Stimulated activated naive CD4-positive, alpha-beta T cell treated with Interleukin-2 at 50 U/mL for 16 hours (primary cell): ENCODE measurements around the gene ETV3.
A peak's percentile ranks its signal among the peaks of the same experiment; 100 is the strongest.
"Not testable (repeated sequence)": the region's sequence is repeated elsewhere in the genome, so short reads cannot be mapped to it uniquely, and the experiment has no call there.

ENCODE experiments used
- DNase-seq: peaks from one replicate; lab custom pipeline; 2025; lab: John Stamatoyannopoulos, UW

Gene ETV3

DNA sequence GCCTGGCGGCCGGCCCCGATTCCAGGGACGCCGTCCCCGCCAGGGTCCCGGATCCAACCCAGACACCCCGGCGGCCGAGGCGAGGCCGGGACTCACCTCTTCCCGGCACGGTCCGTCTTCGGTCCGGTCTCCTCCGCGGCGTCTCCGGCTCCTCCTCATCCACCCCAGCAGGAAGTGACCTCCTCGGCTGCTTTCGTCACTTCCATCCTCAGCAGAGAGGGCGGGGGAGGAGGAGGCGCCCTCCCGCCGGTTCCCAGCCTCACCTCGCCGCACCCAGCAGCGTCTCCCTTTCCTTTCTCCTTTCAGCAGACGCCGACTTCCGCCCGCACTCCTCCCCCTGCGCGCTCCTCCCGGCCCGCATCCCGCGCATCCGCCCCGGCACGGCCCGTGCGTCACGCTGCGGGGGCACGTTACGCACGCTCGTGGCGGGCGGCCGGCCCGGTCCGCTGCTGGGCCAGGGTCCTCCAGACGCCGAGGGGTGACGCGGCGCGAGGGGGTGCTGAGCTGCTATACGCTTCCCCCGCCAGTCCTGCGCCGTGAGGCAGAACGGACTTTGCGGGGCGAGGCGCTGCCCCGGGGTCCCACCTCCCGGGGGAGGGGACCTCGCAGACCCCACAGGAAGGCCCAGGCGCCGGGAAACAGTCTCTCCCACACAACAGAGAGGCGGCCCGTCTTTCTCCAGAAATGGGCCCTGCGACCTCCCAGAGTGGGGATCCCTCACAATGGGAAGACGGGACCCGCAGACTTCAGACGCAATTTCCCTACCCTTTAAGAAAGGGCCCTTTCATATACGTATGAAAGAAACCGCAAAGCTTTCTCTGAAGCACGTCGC lies at the start of gene ETV3:
ETV3 (minus strand) TSS at position 176 of the 832 bp plus-strand sequence. CDS start 2,043 bp downstream, outside the sequence.
- DNase-seq = peak; percentile 85

DNA sequence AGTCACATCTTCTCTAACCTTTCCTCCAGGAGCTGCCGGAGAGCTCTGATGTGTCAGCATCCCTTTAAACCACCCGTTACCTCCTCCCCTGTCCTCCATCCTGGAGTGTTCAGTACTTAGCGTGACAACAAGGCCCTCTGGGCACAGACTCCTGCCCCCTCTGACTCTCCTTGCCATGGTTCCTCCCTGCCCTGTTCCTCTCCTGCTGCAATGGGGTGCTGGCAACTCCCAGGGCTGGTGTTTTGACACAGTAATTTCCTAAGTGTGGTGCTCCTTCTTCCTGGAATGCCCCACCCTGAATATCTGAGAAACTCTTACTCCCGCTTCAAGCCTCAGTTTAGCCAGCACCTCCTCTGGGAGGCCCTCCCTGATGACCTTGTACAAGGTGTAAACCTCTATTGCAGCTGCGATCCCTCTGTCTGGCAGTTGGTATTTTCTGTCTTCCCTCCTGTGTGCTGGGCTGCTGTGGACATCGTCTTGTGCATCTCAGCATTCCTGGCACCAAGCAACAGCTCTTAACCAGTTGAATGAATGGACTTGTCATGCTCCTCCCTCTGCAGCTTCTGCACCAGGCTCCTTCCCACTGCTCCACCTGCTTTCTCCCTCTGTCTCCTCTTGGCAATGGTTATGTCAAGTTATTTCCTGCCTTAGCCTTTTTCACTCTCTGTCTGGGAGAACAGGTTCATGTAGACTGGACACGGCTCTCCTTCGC lies 48.2 kb upstream of the ETV3 start:
- no peak for DNase-seq

DNA sequence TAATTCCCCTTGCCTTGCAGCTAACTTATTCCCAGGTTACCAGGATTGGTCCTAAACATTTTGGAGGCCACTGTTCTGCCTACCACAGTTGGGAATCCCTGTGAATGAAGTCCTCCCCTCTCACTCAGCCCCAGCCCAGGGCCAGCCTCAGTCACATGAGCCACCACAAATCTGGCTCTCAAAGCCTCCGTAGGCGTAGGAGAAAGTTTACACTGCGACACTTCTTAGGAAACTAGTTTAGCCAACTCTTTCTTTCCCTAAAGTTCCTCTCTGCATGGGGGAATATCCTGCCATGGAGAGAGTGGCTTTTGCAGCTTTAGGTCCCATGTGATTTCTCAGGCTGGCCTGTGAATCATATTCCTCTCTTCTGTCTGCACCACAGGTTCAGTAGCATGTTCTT lies 45.7 kb upstream of the ETV3 start:
- no peak for DNase-seq

DNA sequence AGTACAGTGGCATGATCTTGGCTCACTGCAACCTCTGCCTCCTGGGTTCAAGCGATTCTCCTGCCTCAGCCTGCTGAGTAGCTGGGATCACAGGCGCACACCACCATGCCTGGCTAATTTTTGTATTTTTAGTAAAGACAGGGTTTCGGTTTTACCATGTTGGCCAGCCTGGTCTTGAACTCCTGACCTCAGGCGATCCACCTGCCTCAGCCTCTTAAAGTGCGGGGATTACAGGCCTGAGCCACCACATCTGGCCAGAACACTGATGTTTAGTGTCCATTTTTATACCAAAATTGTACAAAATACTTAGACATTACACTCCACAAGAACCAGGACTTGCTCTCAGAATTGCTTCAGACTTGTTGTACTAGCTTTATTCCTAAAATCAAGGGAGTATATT lies 44.2 kb upstream of the ETV3 start:
- not testable (repeated sequence) for DNase-seq

DNA sequence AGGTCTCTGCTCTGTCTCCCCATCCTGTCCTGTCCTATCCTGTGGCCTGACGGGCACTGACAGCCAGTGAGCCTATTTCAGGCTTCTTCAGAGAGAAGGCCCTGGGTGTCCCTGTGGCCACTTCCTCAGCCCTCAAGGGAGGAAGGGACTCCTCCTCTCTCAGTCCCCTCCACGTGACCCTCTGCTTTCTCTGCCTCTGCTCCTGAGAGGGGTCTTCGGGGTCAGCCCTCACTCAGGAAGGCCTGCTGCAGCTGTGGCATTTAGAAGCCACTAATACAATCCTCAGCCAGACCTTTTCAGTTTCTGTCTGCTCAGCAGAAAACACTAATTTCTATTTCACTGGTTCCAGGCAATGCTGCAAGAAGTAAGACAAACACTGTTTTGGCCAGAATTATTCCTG lies 43.6 kb upstream of the ETV3 start:
- DNase-seq = no peak

DNA sequence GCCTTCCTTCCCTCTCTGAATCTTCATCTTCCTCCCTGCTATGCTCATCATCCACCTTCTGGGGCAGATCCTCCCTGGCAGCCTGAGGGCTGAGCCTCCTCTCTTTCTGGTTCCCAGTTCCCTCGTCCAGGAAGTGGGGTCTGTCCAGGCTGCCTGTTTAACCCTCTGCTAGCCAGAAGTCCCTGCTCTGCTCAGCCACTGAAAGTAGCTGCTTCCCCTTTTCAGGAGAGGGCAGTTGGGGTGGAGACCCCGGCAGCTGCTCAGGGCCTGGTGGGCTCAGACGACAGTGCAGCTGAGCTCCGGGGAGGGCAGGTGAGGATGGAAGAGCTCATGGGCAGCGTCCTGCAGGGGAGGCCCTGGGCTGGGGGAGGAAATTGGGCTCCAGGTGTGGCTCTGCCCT lies 43.1 kb upstream of the ETV3 start:
- DNase-seq = no peak

DNA sequence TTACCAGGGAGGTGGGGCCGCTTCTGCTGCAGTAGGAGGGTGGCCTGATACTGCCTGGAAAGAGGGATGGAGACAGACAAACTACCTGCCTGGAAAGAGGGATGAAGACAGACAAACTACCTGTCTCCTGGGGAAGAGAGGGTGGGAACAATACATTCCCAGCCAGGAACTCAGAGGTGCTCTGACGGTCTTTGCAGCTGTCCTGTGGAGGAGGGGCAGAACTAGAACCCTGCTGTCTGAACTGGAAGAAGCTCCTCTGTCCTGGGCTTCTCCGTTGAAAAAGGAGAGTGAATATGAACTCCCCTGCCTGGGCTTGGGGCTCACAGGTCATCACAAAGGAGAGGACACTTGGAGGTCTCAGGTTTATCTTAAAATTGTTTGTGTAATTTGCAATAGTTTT lies 40.3 kb upstream of the ETV3 start:
- DNase-seq = no peak

DNA sequence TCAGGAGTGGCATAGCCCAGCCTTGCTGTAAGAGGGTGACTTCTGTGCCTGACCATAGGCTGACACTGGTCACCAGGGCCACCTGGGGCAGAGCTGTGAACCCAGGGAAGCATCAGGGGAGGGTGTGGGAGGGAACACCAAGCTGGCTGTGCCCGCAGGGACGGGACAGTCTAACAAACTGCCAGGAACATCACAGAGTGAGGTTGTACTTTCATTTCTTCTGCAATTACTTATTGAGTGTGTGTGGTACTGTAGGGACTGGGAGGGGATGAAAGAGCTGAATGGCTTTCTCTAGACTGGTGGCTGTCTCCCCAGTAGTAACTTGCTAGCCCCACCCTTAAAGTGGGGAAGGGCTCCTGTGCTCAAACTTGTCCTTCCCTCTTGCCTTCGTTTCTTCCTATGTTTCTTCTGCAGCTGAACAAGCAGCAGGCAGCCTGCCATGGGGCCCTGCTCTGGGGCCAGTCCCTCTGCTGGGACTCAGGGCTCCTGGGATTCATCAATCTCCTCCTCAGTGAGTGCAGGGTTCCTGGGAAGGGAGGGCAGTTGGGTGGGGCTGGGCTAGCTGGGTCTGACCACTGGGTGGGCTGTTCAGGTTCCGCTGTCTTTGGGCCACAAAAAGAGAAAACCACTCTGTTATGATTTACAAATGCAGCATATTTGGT lies 39.7 kb upstream of the ETV3 start:
- no peak for DNase-seq

DNA sequence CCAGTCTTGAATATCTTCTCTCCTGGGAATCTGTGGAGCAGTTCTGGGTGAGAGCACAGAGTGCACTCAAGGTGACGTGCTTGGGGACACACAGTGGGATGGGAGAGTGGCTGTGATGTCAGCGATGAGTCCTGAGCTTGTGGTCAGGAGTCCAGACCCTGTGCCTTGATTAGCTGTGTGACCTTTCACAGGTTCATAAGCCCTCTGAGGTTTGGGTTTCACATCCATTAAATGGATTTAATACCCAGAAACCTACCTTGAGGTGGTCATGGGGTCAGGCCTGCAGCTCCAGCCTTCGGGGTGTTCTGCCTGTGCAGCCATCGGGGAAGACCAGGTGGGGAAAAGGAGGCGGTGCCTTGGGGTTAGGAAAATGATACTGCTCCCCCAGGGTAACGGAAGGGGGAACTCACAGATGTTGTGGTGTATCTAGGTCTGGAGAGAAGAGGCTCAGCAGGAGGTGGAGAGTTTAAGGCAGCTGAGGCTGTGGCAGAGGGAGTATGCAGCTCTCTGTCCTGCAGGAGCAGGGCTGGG lies 38.5 kb upstream of the ETV3 start:
- no peak for DNase-seq

DNA sequence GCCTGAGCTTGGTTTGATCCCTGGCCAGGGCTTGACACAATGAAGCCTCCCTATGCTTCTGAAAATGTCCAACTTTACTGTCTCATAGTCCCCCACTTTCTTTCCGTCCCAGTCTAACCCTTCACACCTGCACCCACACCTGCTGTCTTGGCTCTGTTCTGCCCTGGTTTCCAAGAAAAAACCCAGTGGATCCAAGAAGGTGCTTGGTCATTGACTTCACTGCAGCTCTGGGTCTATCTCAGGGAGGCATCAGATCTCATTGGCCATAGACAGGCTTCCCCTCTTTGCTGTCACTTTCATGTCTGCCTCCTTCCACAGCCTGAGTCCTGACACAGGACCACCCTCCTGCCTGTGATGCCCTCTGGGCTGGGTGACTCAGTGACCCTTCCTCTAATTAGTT lies 37.8 kb upstream of the ETV3 start:
- DNase-seq = no peak

DNA sequence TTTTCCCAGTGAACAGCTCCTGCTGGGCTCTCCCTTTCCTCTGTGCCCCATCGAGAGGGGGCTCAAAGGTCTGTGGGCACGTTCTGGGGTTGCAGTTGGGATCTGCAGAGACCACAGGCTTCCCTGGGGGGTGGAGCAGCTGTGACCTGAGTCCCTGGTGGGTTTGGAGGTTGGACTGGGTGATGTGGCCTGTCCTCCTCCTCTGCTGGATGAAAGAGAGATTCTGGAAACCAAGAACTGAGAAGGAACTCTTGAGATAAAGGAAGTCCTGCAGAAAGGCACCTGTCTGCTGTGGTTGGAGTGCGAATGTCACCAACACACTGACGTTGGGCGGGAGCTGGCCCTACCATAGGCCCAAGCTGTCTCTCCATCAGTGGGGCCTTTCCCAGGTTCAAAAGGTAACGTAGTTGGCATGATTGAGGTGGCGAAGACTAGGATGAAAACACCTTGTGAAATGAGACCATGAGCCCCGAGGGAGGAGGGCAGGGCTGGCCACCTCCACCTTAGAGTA lies 35.8 kb upstream of the ETV3 start:
- DNase-seq = no peak

DNA sequence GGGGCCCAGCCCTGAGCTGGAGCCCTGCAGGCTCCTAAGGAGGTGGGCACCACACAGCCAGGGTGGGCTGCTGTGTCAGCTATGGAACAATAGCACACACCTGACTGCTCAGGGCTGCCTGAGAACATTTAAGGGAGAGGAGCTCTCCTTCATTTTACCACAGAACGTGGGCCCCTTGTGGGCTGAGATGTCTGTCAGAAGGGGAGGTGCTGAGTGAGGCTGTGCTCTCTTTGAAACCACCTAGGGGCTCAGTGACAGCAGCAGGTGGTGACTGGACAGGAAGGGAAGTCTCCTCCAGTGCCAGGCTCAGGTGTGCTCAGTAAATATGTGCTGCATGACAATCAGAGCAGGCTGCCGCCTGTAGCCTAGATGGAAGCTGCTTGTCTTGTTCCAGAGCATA lies 35.0 kb upstream of the ETV3 start:
- DNase-seq = not testable (repeated sequence)

DNA sequence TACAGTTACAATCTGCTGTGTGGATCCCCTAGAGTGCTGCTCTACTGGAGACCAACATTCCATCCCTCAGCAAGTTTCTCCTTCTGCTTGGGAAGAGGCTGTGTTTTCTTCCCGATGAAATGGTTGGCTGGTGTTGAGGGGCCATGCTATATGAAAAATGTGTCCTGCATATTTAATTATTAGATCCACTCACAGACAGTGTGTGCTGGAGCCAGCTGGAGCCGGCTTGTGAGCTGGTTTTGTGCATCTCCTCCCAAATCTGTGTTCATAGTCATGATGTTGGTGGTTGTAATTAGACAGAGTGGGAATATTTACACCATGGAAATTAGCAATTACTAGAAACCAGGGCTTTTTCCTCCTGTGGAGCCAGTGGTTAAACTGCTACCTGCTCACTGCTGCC lies 34.4 kb upstream of the ETV3 start:
- DNase-seq = not testable (repeated sequence)

DNA sequence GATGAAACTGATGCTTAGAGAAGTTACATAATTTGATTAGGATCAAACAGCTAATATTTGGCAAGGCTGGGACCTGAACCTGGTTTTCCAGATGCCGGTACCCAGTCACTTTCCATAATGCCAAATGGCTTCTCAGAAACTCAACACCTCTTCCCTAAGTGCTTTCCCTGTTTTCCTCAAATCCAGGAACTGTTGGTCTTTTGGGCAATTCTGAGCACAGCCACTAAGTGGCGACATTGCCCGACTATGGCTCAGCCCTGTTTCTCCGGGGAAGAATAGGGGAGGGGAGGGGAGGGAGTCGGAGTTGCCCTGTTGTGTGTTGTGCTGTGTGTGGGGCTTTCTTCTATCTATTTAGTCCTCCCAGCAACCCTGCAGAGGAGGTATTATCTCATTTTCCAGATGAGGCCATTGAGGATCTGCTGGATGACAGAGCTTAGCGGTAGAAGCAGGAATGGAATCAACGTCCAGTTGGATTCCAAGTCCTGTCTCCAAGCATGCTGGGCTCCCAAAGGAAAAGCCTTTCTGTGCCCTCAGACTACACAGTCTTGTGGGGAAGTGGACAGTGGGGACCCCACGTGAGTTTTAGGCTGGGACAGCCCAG lies 33.8 kb upstream of the ETV3 start:
- DNase-seq = not testable (repeated sequence)

DNA sequence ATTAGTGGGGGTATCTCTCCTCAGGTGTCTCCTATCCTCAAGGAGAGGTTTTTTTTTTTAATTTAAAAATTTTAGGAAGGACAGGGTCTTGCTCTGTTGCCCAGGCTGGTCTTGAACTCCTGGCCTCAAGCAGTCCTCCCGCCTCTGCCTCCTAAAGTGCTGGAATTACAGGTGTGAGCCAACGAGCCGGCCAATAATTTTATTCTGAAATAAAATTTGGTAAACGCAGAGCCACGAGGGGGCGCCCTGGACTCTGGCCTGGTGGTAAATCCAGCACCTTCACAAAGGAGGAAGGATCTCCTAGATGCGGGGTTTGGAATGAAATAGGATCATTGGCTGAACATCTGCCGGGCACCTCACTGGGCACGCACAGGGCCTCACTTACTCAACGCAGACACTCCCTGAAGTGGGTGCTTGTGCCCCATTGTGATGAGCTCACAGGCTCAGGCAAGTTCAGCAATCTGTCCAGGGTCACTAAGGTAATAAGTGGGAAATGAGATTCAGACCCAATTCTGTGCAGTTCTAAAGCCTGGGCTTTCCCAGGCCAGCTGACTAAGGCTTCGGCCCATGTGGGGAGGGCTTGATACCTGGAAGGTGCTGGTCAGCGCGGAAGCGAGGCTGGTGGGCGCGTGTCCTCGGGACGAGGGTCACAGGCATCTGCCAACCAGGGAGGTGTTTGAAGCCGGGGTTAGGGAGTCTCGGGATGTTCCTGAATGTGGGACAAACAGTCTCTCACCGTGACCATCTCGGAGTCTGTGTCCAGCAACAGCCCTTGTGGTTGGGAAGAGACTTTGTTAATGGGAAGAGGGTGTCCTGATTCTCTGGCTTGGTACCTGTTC lies 32.7 kb upstream of the ETV3 start:
- peak; percentile 9 for DNase-seq

DNA sequence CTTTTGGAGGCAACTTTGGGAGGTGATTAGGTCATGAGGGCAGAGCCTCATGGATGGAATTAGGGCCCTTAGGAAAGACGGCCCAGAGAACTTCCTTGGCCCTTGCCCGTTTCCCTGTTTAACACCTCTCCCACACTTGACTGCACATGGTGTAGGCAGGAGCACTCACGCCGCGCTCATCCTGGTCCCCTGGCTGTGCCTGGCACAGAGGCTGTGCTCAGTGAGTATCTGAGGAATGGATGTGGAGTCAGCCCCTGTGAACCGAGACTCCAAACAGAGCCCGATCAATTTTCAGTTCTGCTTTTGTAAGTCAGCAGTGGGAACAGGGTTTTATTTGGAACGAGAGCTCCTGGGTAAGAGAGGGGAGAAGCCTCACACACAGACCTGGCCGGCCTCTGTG lies 29.8 kb upstream of the ETV3 start:
- DNase-seq = no peak

DNA sequence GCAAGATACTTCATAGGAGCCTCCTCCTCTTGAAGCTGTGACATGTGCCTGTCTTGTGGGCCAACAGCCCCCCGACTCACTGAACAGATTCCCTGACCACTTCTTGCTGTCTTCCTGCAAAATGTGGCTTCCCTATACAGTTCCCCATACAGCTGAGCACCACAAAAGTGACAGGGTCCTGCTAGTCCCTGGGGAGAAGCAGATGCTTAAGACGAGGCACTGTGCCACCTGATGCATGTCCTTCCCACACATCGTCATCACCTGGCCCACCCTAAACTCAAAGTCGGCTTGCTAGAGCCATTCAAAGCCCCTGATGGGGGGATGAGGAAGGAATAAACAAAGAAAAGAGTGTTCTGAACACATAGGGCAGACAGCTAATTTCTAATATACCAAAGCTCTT lies 29.2 kb upstream of the ETV3 start:
- no peak for DNase-seq

DNA sequence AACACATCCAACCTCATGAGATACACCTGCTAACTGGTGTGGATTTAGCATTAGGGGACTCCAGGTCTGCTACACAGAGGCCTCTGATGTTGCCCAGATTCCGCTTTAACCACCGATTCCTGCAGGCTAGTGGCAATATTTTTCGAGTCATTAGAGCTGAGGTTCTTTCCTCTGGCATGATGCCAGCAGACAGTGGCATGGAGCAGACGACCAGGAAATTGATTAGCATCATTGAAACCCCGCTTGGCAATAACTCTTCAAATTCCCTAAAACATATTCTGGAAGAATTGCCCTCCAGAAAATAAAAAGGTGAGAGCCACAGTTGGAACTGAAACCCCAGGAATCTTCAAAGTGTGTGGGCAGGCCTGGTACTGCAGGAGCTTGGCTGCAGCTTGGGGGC lies 28.4 kb upstream of the ETV3 start:
- no peak for DNase-seq

DNA sequence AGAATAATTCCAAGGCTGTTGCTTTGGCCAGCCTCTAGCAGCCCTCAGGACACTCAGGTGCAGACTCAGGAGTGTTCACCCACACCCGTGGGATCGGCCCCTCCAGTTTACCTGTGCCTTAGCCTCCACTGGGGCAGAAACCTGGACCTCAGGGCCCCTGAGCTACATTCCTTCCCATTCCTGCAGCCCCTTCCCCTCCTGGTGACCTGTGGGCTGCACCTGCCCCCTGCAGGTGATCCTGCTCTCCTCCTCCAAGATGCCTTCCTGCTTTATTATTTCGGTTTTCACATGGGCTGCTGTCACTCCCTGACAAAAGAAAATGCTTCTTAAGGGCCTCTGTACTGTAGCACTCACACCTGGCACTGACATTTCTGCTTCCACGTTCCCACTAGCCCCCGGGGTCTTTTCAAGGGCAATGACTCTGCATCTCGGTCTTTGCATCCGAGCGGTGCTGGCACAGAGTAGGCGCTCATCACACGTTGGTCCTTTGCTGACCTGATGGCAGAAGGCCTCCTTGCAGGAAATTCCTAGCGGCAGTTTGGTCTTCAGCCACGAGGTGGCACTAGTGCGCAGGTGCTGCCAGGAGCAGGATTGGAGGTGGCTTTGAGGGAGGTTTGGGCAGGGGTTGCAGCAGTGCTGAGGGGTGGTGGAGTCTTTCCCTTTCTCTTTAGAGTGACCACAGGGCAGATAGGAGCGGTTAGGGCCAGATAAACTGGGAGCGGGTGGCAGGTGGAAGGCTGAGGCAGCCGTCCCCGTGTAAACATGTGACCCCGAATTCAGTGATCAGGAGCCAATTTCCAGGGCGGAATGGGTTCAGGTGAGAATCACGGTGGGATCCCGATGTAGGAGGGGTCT lies 25.3 kb upstream of the ETV3 start:
- DNase-seq = peak; percentile 65

DNA sequence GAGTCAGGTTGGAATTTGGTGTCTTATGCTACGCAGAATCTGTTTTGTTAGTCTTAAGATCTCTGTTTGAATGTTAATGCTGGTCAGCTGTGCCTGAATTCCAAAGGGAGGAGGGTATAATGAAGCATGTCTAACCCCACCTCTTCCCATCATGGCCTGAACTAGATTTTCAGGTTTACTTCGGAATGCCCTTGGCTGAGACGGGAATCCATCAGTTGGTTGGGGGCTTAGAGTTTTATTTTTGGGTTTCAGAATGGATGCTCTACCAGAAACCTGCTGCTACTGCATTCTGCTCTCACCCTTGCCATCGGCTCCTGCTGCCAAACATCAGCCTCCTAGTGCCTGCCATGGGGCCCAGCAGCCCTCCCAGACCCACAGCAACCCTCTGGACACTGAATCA lies 24.1 kb upstream of the ETV3 start:
- DNase-seq = no peak
